GM21529 (cell line): ENCODE measurements around the gene TRPM5.

Source experiments
- ATAC-seq: cut with Tn5 transposase; IDR thresholded peaks from one replicate; pipeline ENCODE4 v1.9.1; 2021; ENCODE audit not compliant: unreplicated experiment

Gene TRPM5

DNA sequence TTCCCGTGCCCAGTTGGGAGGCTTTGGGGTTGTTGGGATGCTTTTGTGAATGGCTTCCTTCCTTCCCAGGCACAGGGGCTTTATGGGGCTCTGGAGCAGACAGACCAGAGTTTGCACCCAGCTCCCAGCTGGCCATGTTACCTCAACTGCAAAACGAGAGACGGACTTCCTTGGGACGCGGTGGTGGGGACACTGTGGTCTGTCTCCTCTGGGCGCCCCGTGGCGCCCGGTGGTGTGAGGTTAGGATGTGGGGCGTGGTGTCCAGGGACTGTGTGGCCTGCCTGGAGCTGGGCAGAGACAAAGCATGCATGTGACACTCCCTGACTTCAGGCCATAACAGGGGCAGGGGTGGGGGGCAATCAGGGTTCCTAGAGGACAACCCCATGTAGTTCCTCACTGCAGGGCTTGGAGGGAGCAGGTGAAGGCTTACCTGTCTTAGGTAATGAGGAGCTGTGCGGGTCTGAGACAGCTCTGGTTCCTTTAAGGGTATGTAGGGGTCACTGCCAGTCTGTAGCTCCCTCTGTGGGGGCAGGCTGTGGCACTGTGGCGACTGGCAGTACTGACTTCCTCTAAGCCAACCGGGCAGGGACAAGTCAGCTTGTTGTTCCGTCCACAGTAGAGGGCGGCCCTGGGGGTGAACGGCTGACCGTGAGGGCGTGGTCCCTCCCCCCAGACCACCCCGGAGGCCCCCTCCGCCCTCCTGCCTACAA, 14.9 kb upstream of the TRPM5 start:
- no peak for ATAC-seq

DNA sequence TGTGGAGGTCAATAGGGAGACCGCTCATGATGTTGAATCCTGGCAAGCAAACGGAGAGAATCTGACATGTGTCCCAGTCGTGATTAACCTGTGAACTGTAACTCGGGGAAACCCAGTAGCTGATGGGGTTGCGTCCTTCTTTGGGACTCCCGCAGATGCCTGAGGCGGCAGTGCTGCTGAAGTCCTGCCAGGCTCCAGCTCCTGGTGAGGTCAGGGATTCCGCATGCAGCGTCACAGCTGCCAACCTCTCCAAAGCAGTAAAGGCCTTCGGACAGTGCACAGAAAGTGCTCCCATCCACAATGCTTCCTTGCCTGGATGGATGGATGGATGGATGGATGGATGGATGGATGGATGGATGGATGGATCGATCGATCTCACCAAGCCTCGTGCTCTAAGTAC, 14.0 kb upstream of the TRPM5 start:
- ATAC-seq: no peak

DNA sequence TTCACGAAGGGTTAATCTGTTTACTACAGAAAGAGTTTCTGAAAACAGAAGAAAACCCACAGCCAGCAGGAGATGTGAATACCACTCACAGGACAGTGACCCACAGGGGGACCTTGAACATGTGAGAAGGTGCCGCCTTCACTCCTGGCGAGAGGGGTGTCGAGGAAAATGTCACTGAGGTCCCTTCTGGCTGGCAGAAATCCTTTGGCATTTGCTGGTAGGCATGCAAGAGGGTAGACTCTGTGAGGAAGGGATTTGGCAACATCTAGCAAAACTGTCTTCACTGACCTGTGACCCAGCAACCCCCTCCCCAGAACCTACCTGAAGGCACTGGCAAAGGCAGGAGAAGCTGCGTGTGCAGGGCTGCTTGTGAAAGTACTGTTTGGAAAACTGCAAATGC, 9.1 kb upstream of the TRPM5 start:
- no peak for ATAC-seq

- ATAC-seq: no peak
Measured at GRCh38 chr11:2452321-2453012, 8.2 kb upstream of the TRPM5 start.

GRCh38 chr11:2451916-2452315, 7.6 kb upstream of the TRPM5 start:
- ATAC-seq: no peak

- ATAC-seq: no peak
Measured at GRCh38 chr11:2451336-2451735, 7.0 kb upstream of the TRPM5 start.

DNA sequence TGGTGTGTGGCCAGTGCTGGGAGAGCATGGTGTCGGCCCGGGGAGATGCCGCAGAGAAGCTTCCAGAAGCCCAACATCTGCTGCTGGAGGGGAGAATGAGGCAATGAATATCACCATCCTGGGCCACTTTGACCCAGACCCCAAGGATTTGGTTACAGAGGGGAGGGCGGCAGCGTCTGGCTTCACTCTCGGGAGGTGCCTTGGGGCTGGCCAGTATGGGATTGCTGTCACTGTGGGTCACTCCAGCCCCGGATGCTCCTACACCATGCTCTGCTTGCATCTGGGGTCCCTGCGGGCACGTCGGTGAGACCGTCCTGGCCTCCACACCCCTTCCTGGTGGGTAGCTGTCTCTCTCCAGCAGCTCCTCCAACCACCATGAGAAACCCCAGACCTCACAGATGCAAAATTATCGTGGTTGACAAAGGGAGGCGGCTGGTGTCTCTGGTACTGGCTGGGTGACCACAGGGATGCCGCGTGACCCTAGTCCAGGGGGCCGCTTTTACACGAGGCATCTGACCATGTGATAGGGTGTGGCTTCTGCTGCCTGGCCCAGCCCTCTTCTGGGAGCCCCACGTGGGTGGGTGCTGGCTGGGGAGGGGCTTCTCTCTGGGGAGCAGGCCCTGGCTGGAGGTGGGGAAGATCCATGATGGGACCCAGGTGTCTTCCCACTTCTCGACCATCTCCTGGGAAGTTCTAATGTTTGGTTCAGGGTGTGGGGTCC, 6.2 kb upstream of the TRPM5 start:
- no peak for ATAC-seq

GRCh38 chr11:2449548-2450320, 5.4 kb upstream of the TRPM5 start:
- ATAC-seq: no peak

DNA sequence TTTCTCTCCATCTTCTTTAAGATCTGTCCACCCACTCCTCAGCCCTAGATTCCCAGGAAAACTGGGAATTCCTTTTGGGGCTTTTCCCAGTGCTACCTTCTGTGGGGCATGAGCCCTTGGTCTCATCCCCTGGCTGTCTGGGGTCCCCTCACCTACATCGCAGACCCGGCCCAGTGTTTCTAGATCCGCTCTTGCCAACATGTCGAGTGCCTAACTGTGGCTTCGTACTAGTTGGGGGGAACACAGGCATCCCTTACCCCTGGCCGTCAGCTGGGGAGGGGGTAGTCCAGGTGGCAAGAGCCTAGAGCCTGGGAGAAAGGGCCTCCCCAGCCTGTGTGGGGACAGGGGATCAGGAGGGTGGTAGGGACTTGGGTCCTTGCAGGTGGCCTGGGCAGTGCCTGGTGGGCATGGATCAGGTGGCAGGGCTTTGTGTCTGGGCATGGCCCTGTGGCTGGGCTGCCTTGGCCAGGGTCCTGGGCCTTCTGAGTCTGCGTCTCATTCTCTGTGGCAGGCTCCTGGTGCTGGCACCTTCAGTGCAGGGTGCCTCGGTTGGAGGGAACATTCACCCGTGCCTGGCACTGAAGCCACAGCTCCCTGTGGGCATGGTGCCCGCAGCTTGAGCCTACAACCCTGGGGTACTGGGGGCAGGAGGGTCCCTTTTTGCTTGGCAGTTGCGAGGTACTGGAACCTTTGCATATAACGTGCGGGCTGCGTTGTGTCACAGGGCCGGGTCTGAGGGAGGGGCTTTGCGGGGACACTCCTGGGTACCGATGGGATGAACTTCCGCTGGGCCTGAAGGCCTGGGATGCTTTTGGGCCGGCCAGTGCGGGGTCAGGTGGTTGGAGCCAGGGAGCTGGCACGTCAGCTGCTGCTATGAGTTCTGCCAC, 4.6 kb upstream of the TRPM5 start:
- no peak for ATAC-seq

- ATAC-seq: no peak
Measured at GRCh38 chr11:2447951-2448650, 3.8 kb upstream of the TRPM5 start.

- ATAC-seq: no peak
Measured at GRCh38 chr11:2447253-2447950, 3.1 kb upstream of the TRPM5 start.

DNA sequence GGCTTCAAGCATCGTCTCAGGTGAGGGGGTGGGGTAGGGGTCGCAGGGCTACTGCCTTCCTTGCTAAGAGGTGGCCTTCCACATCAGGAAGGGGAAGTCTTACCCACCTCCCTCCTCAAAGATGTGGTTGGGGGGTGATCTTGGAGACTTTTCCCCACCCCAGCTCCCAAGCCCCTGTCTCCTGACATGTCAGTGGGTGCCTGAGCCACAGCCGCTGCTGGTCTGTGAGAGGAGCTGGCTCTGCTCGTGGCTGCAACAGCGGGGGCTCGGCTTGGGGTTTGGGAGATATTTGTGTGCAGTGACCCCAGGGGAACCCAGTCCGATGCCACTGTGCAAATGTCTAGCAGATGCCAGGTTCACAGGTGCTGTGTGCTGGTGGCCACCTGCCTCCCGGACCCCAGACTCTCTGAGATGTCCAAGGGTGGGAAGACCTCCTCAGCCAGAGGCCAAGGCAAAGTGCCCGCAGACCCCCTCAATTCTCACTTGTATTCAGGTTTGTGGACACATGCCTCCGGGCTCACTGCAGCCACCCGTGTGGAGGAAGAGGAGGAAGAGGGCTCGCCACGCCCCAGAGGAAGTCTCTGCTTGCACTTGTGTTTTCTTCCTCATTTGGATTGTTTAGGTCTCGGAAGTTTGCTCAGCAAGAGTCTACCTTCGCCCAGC, 2.4 kb upstream of the TRPM5 start:
- ATAC-seq: no peak

GRCh38 chr11:2445746-2446551, 1.6 kb upstream of the TRPM5 start:
- no peak for ATAC-seq

DNA sequence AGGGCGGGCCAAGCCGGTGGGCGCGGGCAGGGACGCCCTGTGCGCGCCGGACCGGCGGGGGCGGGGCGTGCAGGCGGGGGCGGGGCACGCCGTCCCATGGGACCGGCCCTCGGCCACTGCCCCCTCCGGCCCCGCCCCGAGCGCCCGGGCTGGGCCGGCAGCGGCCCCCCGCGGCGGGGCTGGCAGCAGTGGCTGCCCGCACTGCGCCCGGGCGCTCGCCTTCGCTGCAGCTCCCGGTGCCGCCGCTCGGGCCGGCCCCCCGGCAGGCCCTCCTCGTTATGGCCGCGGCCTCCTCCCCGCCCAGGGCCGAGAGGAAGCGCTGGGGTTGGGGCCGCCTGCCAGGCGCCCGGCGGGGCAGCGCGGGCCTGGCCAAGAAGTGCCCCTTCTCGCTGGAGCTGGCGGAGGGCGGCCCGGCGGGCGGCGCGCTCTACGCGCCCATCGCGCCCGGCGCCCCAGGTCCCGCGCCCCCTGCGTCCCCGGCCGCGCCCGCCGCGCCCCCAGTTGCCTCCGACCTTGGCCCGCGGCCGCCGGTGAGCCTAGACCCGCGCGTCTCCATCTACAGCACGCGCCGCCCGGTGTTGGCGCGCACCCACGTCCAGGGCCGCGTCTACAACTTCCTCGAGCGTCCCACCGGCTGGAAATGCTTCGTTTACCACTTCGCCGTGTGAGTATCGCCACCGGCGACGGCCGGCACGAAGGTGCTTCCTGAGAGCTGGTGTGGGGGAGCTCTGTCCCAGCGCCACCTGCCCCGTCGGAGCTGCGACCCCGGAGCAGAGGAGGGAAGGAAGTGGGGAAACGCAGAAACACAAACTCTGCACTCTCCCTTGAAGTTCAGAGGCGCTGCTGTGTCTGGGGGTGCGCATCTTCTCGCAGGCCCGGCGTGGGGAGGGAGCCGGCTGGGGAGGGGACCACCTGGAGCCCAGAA, 769 bp upstream of the TRPM5 start, which contains the start of gene KCNQ1:
TSS of gene KCNQ1 (plus strand) at position 188 of the 925 bp plus-strand sequence. CDS start at position 279, 91 bp downstream.
- no peak for ATAC-seq

DNA sequence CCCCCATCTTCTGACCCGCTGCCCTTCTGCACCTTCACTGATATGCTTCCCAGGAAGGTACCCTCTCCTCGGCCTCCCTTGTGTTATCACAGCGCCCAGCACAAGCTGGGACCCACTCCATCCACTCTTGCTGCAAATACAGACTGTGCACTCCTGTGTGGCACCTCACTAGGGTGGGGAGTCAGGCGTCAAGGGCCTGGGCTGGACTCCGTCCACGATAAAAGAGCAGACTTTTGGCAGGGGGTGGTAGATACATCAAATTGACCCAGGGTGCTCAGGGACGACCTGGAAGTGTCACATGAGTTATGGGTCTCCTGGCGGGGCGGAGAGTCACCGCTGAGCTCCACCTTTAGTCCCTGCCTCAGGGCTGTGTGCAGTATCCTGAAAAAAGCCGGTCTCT, 908 bp downstream of the TRPM5 start:
- no peak for ATAC-seq

GRCh38 chr11:2442589-2442988, 1.7 kb downstream of the TRPM5 start:
- ATAC-seq: no peak

DNA sequence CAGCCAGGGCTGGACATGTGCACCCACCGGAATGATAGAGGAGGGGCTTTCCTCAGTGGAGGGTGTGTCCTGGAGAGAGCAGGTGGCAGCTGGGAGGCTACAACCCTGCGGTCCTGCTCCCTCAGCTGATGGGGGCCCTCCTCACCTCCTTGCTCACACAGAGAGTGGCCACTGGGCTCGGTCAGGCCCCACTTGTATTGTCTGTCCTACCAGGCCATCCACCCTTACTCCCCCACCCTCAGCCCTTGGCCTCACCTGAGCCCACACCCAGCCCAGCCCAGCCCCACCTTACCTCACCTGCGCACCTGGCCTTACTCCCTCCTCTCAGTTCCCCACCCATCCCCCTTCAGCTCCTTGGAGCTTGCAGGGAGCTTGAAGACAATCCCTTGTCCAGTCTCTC, 3.1 kb downstream of the TRPM5 start:
- no peak for ATAC-seq
